Osteoblast (primary cell): ENCODE measurements around the gene DCAF6. TPM values are rescaled to one million over a fixed set of nuclear protein-coding genes. Genes with fewer than 3 reads are reported as not detected.
A peak's percentile ranks its signal among the peaks of the same experiment; 100 is the strongest.

ENCODE experiments used
- DNase-seq: peaks from one replicate; pipeline ENCODE4 v3.0.0; 2011; ENCODE audit warnings: low spot score, mixed read lengths; ENCODE audit not compliant: insufficient read length; ENCODE audit errors: missing footprints
- H2AFZ ChIP-seq: 2 replicates; pipeline ENCODE4 v1.6.0; 2011; ENCODE audit warnings: mild to moderate bottlenecking, low read length
- H3K27ac ChIP-seq: 2 replicates; pipeline ENCODE4 v1.5.1; 2011; ENCODE audit warnings: mild to moderate bottlenecking, low read depth, low read length, moderate library complexity
- H3K27me3 ChIP-seq: 2 replicates; pipeline ENCODE4 v1.6.0; 2012; ENCODE audit warnings: mild to moderate bottlenecking, control low read depth, inconsistent platforms, low read length, moderate library complexity; ENCODE audit not compliant: insufficient read depth
- H3K36me3 ChIP-seq: 2 replicates; pipeline ENCODE4 v1.5.1; 2011; ENCODE audit warnings: mild to moderate bottlenecking, low read length, control low read depth, moderate library complexity; ENCODE audit not compliant: insufficient read depth
- H3K4me1 ChIP-seq: 2 replicates; pipeline ENCODE4 v1.5.1; 2011; ENCODE audit warnings: mild to moderate bottlenecking, low read length, control low read depth, moderate library complexity; ENCODE audit not compliant: insufficient read depth
- H3K4me2 ChIP-seq: 2 replicates; pipeline ENCODE4 v1.6.0; 2011; ENCODE audit warnings: mild to moderate bottlenecking, low read length; ENCODE audit not compliant: insufficient read depth
- H3K4me3 ChIP-seq: fragments of 200-600 bp; sonication (generic); 3 replicates; pipeline ENCODE4 v1.5.1; 2012; ENCODE audit warnings: mild to moderate bottlenecking, low read length, inconsistent platforms; ENCODE audit not compliant: insufficient read depth
- H3K79me2 ChIP-seq: 2 replicates; pipeline ENCODE4 v1.6.0; 2012; ENCODE audit warnings: mild to moderate bottlenecking, low read length, control low read depth, inconsistent platforms; ENCODE audit not compliant: insufficient read depth
- H3K9me3 ChIP-seq: 2 replicates; pipeline ENCODE4 v1.5.1; 2011; ENCODE audit warnings: low read depth, low read length, control low read depth
- H4K20me1 ChIP-seq: 2 replicates; pipeline ENCODE4 v1.6.0; 2012; ENCODE audit warnings: mild to moderate bottlenecking, low read length, control low read depth; ENCODE audit not compliant: insufficient read depth
- CTCF ChIP-seq: IDR thresholded peaks from 2 replicates; pipeline ENCODE4 v1.5.1; 2011; ENCODE audit warnings: mild to moderate bottlenecking, low read depth, low read length, moderate library complexity; ENCODE audit errors: extremely low read depth
- total RNA-seq: library from RNA; depleted of rRNA; stranded (reverse); fragments of >200 nt; gene quantifications from 2 replicates; pipeline ENCODE4 v1.2.3, GENCODE V29; 2012

DCAF6 gene
- total RNA-seq, 1 donor = 91.6 TPM

- H3K27ac ChIP-seq = no peak overlapping the region
- no peak overlapping the region for H3K4me2 ChIP-seq
- peaks cover 2% of the 10 kb centered on the region for H3K79me2 ChIP-seq
- no peak for DNase-seq
- no peaks in the 10 kb centered on the region for H3K27me3 ChIP-seq
- H3K4me1 ChIP-seq = no peaks in the 10 kb centered on the region
- no peak overlapping the region for H2AFZ ChIP-seq
- H3K4me3 ChIP-seq = no peak overlapping the region
- H3K36me3 ChIP-seq = peaks cover 27% of the 10 kb centered on the region
- H3K9me3 ChIP-seq = no peaks in the 10 kb centered on the region
- no peak for TF ChIP-seq CTCF
- H4K20me1 ChIP-seq = no peaks in the 10 kb centered on the region
These were observed 72.8 kb downstream of the DCAF6 start for GRCh38 chr1:168009322-168009721.

- Histone ChIP-seq H3K79me2 (no peaks in the 10 kb centered on the region), H3K4me1 (no peaks in the 10 kb centered on the region), H3K4me3 (no peak overlapping the region), H4K20me1 (no peaks in the 10 kb centered on the region), H3K36me3 (peaks cover 42% of the 10 kb centered on the region), H3K4me2 (no peak overlapping the region), H3K9me3 (no peaks in the 10 kb centered on the region), H2AFZ (no peak overlapping the region), H3K27ac (no peak overlapping the region), H3K27me3 (no peaks in the 10 kb centered on the region)
- TF ChIP-seq CTCF = no peak
- DNase-seq = no peak
These were observed 82.9 kb downstream of the DCAF6 start for GRCh38 chr1:168019407-168019806.

- Histone ChIP-seq H2AFZ (no peak overlapping the region), H3K4me3 (no peak overlapping the region), H4K20me1 (no peaks in the 10 kb centered on the region), H3K27ac (no peak overlapping the region), H3K4me2 (no peak overlapping the region), H3K4me1 (peaks cover 4% of the 10 kb centered on the region), H3K27me3 (no peaks in the 10 kb centered on the region), H3K79me2 (no peaks in the 10 kb centered on the region), H3K36me3 (no peaks in the 10 kb centered on the region), H3K9me3 (no peaks in the 10 kb centered on the region)
- TF ChIP-seq CTCF = no peak
- DNase-seq = peak; percentile 66
These were observed 94.7 kb downstream of the DCAF6 start for GRCh38 chr1:168031198-168031597.

GRCh38 chr1:168031627-168032026 lies 95.1 kb downstream of the DCAF6 start:
- peaks cover 4% of the 10 kb centered on the region for H3K4me1 ChIP-seq
- H3K36me3 ChIP-seq = no peaks in the 10 kb centered on the region
- H3K27me3 ChIP-seq = no peaks in the 10 kb centered on the region
- H3K27ac ChIP-seq = no peak overlapping the region
- H3K9me3 ChIP-seq = no peaks in the 10 kb centered on the region
- no peak for TF ChIP-seq CTCF
- H3K4me3 ChIP-seq = no peak overlapping the region
- no peak overlapping the region for H2AFZ ChIP-seq
- DNase-seq = no peak
- no peaks in the 10 kb centered on the region for H3K79me2 ChIP-seq
- H4K20me1 ChIP-seq = no peaks in the 10 kb centered on the region
- H3K4me2 ChIP-seq = no peak overlapping the region
